ENCODE data around the gene PTPDC1. TPM values are rescaled to one million over a fixed set of nuclear protein-coding genes. Genes with fewer than 3 reads are reported as not detected.

Gene PTPDC1
- total RNA-seq, 1 experiment from 2014 or later: 5.4 TPM

- DNase-seq (no peak), ATAC-seq (no peak)
- Histone ChIP-seq H3K9me2 (replicated peaks; ENCODE audit: low read length) (no peaks in the 10 kb centered on the region), H2AFZ (ENCODE audit: low read length) (no peak overlapping the region), H3K4me1 (ENCODE audit: insufficient read depth, low read length) (peaks cover 20% of the 10 kb centered on the region), H3K4me2 (ENCODE audit: low read length) (no peak overlapping the region), H3K79me2 (ENCODE audit: low read length) (no peaks in the 10 kb centered on the region), H3K4me3 (ENCODE audit: low read length) (no peak overlapping the region), H3K27ac (ENCODE audit: low read length) (no peak overlapping the region), H4K20me1 (ENCODE audit: low read length) (no peaks in the 10 kb centered on the region), H3K36me3 (ENCODE audit: low read depth, low read length) (no peaks in the 10 kb centered on the region), H3K27me3 (ENCODE audit: low read length) (no peaks in the 10 kb centered on the region), H3K9me3 (ENCODE audit: low read length) (no peaks in the 10 kb centered on the region), H3F3A (ENCODE audit: low read length, unreplicated experiment) (peaks cover 2% of the 10 kb centered on the region), H3K9ac (ENCODE audit: low read length) (no peak overlapping the region)
- ChIA-PET CTCF (no interaction called here), POLR2A (ENCODE audit: unreplicated experiment) (no interaction called here)
- intact Hi-C loops (cut with micrococcal nuclease): no loop called here
- TF ChIP-seq, protein P1, sequence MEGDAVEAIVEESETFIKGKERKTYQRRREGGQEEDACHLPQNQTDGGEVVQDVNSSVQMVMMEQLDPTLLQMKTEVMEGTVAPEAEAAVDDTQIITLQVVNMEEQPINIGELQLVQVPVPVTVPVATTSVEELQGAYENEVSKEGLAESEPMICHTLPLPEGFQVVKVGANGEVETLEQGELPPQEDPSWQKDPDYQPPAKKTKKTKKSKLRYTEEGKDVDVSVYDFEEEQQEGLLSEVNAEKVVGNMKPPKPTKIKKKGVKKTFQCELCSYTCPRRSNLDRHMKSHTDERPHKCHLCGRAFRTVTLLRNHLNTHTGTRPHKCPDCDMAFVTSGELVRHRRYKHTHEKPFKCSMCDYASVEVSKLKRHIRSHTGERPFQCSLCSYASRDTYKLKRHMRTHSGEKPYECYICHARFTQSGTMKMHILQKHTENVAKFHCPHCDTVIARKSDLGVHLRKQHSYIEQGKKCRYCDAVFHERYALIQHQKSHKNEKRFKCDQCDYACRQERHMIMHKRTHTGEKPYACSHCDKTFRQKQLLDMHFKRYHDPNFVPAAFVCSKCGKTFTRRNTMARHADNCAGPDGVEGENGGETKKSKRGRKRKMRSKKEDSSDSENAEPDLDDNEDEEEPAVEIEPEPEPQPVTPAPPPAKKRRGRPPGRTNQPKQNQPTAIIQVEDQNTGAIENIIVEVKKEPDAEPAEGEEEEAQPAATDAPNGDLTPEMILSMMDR (conservative IDR thresholded peaks at IDR 0.05; ENCODE audit: low read depth, low read length): no peak
- no peak for TF ChIP-seq EZH2phosphoT487 (IDR thresholded peaks at IDR 0.05; ENCODE audit: borderline replicate concordance, low read length)
- TF ChIP-seq EZH2 (IDR thresholded peaks at IDR 0.05; ENCODE audit: low read length, unreplicated experiment): no peak
- no TSS peak for BruUV-seq (replicated peaks)
Observed at GRCh38 chr9:94101162-94101853, 17.0 kb downstream of the PTPDC1 start.

DNA sequence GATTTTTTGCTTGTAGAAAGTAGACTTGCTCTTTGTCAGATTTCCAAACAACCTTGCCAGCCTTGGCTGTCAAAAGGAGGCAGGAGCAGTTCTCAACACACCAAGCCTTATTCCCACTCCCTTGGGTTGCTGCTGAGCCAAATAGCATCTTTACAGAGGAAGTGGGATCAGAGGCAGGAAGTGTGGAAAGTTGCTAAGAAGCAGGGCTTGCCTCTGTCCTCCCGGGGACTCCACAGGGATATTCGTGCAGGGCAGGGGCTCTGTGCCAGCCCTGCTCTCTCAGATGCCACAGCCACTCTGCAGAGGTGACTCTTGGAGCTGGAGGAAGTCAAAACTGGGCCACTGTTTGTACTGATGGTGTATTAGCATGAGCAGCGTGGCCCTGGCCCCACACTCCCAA is 24.3 kb downstream of the PTPDC1 start:
- no peaks in the 10 kb centered on the region for H3K36me3 ChIP-seq (ENCODE audit: low read depth, low read length)
- no peak overlapping the region for H3K9ac ChIP-seq (ENCODE audit: low read length)
- ATAC-seq (no peak), DNase-seq (no peak)
- no TSS peak for BruUV-seq (replicated peaks)
- no peaks in the 10 kb centered on the region for H3K4me1 ChIP-seq (ENCODE audit: insufficient read depth, low read length)
- no peaks in the 10 kb centered on the region for H3K9me3 ChIP-seq (ENCODE audit: low read length)
- no peaks in the 10 kb centered on the region for H4K20me1 ChIP-seq (ENCODE audit: low read length)
- no peaks in the 10 kb centered on the region for H3F3A ChIP-seq (ENCODE audit: low read length, unreplicated experiment)
- no peak overlapping the region for H3K27ac ChIP-seq (ENCODE audit: low read length)
- ChIA-PET CTCF (no interaction called here), POLR2A (ENCODE audit: unreplicated experiment) (no interaction called here)
- intact Hi-C loops (cut with micrococcal nuclease): no loop called here
- H3K9me2 ChIP-seq (replicated peaks; ENCODE audit: low read length): no peaks in the 10 kb centered on the region
- no peak overlapping the region for H3K4me3 ChIP-seq (ENCODE audit: low read length)
- TF ChIP-seq EZH2phosphoT487 (IDR thresholded peaks at IDR 0.05; ENCODE audit: borderline replicate concordance, low read length): no peak
- TF ChIP-seq, protein P1 (conservative IDR thresholded peaks at IDR 0.05; ENCODE audit: low read depth, low read length): no peak
- TF ChIP-seq EZH2 (IDR thresholded peaks at IDR 0.05; ENCODE audit: low read length, unreplicated experiment): no peak
- no peak overlapping the region for H3K4me2 ChIP-seq (ENCODE audit: low read length)
- no peak overlapping the region for H2AFZ ChIP-seq (ENCODE audit: low read length)
- no peaks in the 10 kb centered on the region for H3K27me3 ChIP-seq (ENCODE audit: low read length)
- H3K79me2 ChIP-seq (ENCODE audit: low read length): no peaks in the 10 kb centered on the region

DNA sequence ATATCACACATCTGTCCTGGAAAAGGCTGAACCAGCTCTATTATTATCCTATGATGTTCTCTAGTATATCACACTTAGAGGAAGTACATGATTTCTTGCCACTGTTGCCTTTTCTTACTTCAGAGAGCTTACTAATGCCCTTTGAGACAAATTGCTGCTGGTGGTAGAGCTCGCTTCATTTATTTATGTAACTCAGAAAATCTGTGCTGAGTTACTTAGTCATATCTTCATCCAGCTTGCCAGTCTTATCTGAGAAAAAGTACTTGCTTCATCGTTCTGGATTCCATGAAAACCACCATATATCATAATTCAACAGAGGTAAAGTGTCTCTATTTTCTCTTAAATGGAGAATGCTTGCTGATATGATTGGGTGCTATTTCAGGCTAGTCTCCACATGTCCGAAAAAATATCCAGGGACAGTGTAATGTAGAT is 26.6 kb downstream of the PTPDC1 start:
- no peaks in the 10 kb centered on the region for H3K27me3 ChIP-seq (ENCODE audit: low read length)
- no peak overlapping the region for H3K27ac ChIP-seq (ENCODE audit: low read length)
- CTCF ChIA-PET: no interaction called here
- H3K9me2 ChIP-seq (replicated peaks; ENCODE audit: low read length): no peaks in the 10 kb centered on the region
- no peak overlapping the region for H3K4me3 ChIP-seq (ENCODE audit: low read length)
- no peaks in the 10 kb centered on the region for H3K4me1 ChIP-seq (ENCODE audit: insufficient read depth, low read length)
- POLR2A ChIA-PET (ENCODE audit: unreplicated experiment): no interaction called here
- no peak overlapping the region for H3K9ac ChIP-seq (ENCODE audit: low read length)
- no peak overlapping the region for H2AFZ ChIP-seq (ENCODE audit: low read length)
- no peaks in the 10 kb centered on the region for H3F3A ChIP-seq (ENCODE audit: low read length, unreplicated experiment)
- H3K36me3 ChIP-seq (ENCODE audit: low read depth, low read length): no peaks in the 10 kb centered on the region
- no peaks in the 10 kb centered on the region for H3K9me3 ChIP-seq (ENCODE audit: low read length)
- no TSS peak for BruUV-seq (replicated peaks)
- intact Hi-C loops (cut with micrococcal nuclease): no loop called here
- no peak overlapping the region for H3K4me2 ChIP-seq (ENCODE audit: low read length)
- no peaks in the 10 kb centered on the region for H3K79me2 ChIP-seq (ENCODE audit: low read length)
- TF ChIP-seq, protein P1 (conservative IDR thresholded peaks at IDR 0.05; ENCODE audit: low read depth, low read length): no peak
- no peak for TF ChIP-seq EZH2 (IDR thresholded peaks at IDR 0.05; ENCODE audit: low read length, unreplicated experiment)
- TF ChIP-seq EZH2phosphoT487 (IDR thresholded peaks at IDR 0.05; ENCODE audit: borderline replicate concordance, low read length): no peak
- no peaks in the 10 kb centered on the region for H4K20me1 ChIP-seq (ENCODE audit: low read length)
- no peak for DNase-seq
- no peak for ATAC-seq
